HEK293T (cell line): ENCODE data around the gene FBLN2.

Experiments
- BHLHE40 ChIP-seq: fragments of 450-650 bp; IDR thresholded peaks from 2 replicates; pipeline ENCODE4 v1.6.1; 2016; ENCODE audit warnings: mild to moderate bottlenecking, moderate library complexity, borderline replicate concordance
- FOXK2 ChIP-seq: fragments of 450-650 bp; IDR thresholded peaks from 2 replicates; pipeline ENCODE4 v1.6.1; 2016; ENCODE audit warnings: mild to moderate bottlenecking
- FOXM1 ChIP-seq: fragments of 450-650 bp; IDR thresholded peaks from 2 replicates; pipeline ENCODE4 v1.6.1; 2017; ENCODE audit warnings: mild to moderate bottlenecking, borderline replicate concordance
- LEF1 ChIP-seq: fragments of 450-650 bp; IDR thresholded peaks from 2 replicates; pipeline ENCODE4 v1.6.1; 2017; ENCODE audit warnings: mild to moderate bottlenecking, borderline replicate concordance
- TARDBP ChIP-seq: fragments of 450-650 bp; IDR thresholded peaks from 2 replicates; pipeline ENCODE4 v1.6.1; 2016
- ZNF384 ChIP-seq: fragments of 450-650 bp; IDR thresholded peaks from 2 replicates; pipeline ENCODE4 v1.6.1; 2016

GRCh38 chr3:13663781-13664535, 115.0 kb downstream of the FBLN2 start:
- TF ChIP-seq ZNF384: no peak
- no peak for TF ChIP-seq FOXM1
- no peak for TF ChIP-seq TARDBP
- TF ChIP-seq LEF1: no peak
- TF ChIP-seq FOXK2: no peak
- TF ChIP-seq BHLHE40: no peak
